ENCODE measurements around the gene HS3ST4.

Gene HS3ST4

DNA sequence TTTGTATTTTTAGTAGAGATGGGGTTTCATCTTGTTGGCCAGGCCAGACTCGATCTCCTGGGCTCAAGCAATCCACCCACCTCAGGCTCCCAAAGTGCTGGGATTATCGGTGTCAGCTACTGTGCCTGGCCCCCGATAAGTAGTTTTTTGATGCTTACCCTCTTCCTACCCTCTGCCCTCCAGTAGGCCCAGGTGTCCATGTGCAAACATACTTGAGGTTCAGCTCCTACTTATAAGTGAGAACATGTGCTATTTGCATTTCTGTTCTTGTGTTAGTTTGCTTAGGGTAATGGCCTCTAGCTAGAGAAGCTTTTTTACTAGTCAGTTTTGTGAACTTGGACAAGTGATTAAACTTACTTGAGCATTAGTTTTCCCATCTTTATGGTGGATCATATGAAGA, 136.8 kb downstream of the HS3ST4 start:
- no peak for DNase-seq

DNA sequence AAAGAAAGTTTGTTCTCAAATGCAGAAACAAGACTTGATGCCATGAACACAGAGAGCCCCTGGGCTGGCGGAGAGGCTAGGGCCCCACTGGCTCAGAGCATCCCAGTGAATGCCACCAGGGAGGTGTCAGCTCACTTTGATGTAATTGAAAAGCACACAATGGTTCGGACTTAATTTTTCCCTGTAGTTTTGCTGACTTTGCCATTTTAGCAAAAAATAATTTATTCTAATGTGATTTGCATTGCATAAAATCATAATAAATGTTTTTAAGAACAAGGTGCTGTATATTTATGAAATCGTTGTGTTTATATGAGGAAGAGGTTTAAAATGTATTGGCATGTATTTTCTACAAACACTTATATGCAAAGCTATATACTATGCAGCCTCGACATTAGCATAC, 140.5 kb downstream of the HS3ST4 start:
- DNase-seq = no peak

GRCh38 chr16:25834101-25834500, 142.3 kb downstream of the HS3ST4 start:
- no peak for DNase-seq

- DNase-seq = no peak
Observed at GRCh38 chr16:25835126-25835525, 143.4 kb downstream of the HS3ST4 start.

- DNase-seq = no peak
Observed at GRCh38 chr16:25838724-25839186, 147.0 kb downstream of the HS3ST4 start.

GRCh38 chr16:25841761-25842160, 150.0 kb downstream of the HS3ST4 start:
- no peak for DNase-seq

DNA sequence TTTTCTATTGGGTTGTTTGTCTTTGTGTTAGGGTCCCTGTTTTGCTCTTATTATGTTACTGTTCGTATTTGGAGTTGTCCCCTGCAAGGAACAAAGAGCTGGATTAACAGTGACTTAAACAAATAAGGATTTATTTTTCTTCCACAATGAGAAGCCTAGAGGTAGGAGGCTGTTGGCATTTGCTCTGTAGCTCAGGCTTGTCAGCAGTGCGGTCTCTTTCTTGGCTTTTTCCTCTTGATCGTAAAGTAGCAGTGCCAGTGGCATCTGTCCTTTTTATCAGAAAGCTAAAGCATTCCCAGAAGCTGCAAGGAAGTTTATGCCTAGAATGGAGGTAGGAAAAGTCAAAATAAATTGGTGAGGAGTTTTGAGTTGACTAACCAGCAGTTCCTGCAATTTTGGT, 154.1 kb downstream of the HS3ST4 start:
- no peak for DNase-seq

DNA sequence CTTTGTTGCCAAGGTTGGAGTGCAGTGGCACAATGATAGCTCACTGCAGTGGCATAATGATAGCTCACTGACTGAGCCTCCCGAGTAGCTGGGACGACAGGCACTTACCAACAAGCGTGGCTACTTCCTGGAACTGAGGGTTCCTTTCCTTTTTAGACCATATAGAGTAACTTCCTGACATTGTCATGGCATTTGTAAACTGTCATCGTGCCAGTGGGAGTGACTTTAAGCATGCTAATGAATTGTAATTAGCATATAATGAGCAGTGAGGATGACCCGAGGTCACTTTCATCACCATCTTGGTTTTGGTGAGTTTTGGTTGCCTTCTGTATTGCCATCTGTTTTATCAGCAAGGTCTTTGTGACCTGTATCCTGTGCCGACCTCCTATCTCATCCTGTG, 162.4 kb downstream of the HS3ST4 start:
- no peak for DNase-seq

- no peak for DNase-seq
Observed at GRCh38 chr16:25855063-25855462, 163.3 kb downstream of the HS3ST4 start.

DNA sequence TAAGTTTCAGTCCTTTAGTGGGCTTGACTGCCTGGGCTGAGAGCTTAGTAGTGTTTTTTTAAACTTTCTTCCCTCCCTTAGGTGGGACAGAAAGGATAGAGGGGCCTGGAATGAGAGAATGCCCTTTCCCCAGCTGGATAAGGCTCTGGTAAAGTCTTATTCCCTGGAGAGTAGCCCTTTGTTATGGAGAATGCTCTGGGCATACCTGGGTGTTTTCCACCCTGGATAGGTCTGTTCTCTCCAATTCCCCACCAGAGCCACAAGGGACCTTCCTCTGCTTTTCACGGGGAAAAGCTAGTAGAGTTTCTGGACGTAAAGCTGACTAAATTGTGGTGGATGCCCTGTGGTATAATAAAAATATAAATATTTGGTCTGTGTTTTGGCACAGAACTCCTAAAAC, 164.1 kb downstream of the HS3ST4 start:
- no peak for DNase-seq

DNA sequence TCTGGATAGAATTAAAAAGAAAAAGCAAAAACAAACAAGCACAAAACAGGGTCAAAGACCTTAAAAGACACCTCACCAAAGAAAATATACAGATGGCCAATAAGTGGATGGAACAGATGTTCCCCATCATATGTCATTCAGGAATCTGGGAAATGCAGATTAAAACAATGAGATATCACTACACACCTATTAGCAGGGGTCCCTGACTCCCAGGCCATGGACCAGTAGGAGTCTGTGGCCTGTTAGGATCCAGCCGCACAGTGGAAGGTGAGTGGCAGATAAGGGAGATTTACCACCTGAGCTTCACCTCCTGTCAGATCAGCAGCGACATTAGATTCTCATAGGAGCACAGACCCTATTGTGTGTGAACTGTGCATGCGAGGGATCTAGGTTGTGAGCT, 167.9 kb downstream of the HS3ST4 start:
- no peak for DNase-seq

DNA sequence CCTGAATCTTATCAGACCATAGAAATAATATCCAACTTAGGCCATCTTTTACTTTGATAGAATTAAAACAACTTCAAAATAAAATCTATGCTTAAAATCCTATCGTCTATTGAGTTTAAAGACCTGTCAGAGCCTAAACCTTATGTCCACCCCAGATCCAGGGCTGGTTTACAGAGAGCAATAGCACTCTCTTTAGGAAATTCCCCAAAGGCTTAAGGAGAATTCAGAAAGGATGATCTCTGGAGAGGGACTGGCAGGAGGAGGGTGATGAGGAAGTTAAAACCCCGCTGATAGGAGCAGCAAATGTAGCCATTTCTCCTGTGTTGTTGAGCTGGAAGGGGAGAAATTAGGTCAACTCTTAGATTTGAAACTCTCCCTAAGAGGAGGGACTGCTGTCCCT, 175.3 kb downstream of the HS3ST4 start:
- DNase-seq = no peak

DNA sequence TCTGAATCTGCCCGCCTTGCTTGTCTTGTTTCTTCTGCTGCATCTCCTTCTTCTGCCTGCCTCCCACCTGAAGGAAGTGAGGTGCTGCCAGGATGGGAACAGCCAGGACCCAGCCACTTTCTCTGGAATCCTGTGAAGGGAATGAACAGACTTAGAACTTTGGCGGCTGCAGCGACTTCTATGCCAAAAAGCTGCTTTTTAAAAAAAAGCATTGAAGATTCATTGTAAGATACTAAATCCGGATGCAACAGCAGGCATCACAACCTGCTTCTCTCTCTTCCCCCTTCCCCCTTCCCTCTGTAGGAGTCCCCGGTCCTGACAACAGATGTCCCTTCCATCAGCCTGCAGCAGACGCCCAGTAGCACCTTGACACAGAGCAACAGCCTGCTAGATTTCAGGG, 176.3 kb downstream of the HS3ST4 start:
- DNase-seq = no peak

- DNase-seq = no peak
Observed at GRCh38 chr16:25868706-25869370, 177.1 kb downstream of the HS3ST4 start.

DNA sequence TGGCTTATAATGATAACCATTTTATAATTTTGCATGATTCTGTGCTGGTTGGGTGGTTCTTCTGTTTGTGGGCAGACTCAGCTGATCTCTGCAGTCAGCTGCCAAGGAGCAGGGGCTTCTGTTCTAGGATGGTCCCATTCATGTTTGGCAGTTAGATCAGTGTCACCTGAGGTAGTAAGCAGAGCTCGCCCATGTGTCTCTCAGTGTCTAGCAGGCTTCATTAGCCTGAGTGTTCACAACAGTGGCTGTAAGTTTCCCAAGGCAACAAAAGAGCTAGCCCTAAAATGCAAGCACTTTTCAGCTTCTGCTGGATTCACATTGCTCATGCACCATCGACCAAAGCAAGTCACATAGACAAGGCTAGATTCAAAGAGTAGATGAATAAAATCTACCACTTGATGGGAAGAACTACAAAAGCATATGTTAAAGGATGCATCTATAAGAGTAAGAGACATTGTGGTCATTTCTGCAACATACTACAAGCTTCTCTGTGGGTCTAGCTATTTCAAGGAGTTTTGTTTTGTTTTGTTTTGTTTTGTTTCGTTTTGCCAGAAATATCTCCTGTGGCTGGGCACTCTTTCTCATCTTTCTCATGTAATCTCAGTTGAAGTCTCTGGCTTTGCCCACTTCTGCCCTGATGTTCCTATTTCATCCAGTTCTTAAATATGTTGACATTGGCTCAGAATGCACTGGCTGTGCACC, 180.8 kb downstream of the HS3ST4 start:
- DNase-seq = no peak

GRCh38 chr16:25874196-25874595, 182.4 kb downstream of the HS3ST4 start:
- DNase-seq = no peak

DNA sequence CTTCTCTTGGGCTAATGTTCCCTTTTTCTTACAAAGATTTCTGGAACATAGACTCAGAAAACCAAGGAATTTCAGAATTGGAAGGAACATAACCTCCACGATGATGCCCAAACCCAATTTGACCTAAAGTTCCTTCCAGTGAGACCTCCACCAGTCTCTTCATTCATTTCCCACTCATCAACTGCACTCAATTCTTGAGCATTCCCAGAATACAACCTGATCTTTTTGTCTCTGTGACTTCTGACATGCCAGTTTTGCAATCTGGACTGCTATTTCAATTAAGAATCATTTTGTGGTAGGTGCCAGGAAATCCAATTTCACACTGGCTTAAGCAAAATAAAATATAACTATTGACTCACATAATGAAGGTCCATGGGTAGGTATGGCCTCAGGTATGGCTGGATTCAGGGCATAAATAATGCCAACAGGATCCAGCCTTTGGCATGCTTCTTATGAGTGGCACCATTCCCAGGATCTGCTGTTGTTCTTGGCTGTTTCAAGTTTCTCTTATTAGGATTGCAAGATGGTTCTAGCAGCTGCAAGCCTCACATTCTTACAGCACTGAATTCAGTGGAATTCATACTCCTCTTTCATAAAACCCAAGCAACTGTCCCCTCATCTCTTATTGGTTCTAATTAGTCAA, 184.3 kb downstream of the HS3ST4 start:
- DNase-seq = no peak

DNA sequence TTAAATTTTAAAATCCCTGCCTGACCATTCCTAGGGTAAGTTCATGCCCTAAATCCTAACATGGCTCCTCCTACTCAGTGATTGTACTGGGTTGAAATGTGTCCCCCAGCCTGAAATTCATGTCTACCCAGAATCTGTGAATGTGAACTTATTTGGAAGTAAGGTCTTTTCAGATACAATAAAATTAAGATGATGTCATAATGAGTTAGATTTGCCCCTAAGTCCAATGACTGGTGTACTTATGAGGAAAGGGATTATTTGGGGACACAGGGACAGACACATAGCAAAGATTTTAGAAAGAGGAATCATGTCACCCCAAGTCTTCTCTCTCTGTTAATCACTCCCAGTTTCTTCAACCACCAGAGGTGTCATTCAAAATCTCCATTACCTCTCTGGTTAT, 185.3 kb downstream of the HS3ST4 start:
- DNase-seq = no peak

DNA sequence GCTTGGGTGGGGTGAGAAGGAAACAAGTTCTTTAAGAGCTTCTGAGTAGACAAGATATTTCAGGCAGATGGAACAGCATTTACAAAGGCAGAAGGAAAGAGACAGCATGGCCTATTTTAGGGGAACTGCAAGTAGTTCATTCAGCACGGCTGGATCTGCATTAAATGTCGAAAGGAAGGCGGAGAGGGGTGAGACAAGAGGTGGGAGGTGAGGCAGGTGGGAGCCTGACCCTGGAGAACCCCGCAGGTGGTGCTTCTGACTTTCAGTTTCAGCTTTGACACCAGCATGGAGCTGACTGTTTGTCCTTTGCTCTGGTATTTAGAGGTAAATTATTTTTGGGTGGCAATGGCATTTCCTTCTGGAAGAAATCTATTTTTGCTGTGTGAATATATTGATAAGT, 194.8 kb downstream of the HS3ST4 start:
- DNase-seq = no peak

GRCh38 chr16:25888868-25889267, 197.1 kb downstream of the HS3ST4 start:
- no peak for DNase-seq

GRCh38 chr16:25893332-25893731, 201.6 kb downstream of the HS3ST4 start:
- no peak for DNase-seq

GRCh38 chr16:25894093-25894492, 202.3 kb downstream of the HS3ST4 start:
- DNase-seq = no peak

- no peak for DNase-seq
Observed at GRCh38 chr16:25895380-25895779, 203.6 kb downstream of the HS3ST4 start.

DNA sequence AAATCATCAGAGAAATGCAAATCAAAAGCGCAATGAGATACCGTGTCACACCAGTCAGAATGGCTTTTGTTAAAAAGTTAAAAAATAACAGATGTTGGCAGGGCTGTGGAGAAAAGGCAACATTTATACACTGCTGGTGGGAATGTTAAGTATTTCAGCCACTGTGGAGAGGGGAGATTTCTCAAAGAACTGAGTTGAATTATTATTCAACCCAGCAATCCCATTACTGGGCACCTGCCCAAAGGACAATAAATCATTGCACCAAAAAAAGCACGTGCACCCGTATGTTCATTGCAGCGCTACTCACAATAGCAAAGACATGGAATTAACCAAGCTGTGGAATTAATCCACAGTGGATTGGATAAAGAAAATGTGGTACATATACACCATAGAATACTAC, 204.7 kb downstream of the HS3ST4 start:
- DNase-seq = no peak
